Spleen (tissue), 11 donors: ENCODE measurements around the gene WNT7A. TPM values are rescaled to one million over a fixed set of nuclear protein-coding genes. Genes with fewer than 3 reads are reported as not detected.

ENCODE experiments used
- DNase-seq: peaks from one replicate; pipeline ENCODE4 v3.0.0-alpha.2; 2020
- H3K27ac ChIP-seq, 8 donors: fragments of 200-600 bp; sonication (generic) in 7 of 8; 1 replicate in 4 of 8; 2 replicates in 4 of 8; pipeline versions ENCODE4 v1.5.0 to v1.8.0; 2016 to 2021; ENCODE audit warnings: inconsistent platforms in 4 of 8, mild to moderate bottlenecking in 4 of 8, moderate library complexity in 1 of 8
- H3K27me3 ChIP-seq, 7 donors: fragments of 200-600 bp; sonication (generic) in 6 of 7; replicated peaks in 1 of 7; 1 replicate in 4 of 7; 2 replicates in 3 of 7; pipeline versions ENCODE4 v1.5.0 to v1.8.0; 2016 to 2021; ENCODE audit warnings: inconsistent platforms in 3 of 7, mild to moderate bottlenecking in 1 of 7
- H3K36me3 ChIP-seq, 6 donors: fragments of 200-600 bp; sonication (generic) in 5 of 6; 1 replicate in 4 of 6; 2 replicates in 2 of 6; pipeline versions ENCODE4 v1.5.0 to v1.8.0; 2016 to 2021; ENCODE audit warnings: inconsistent platforms in 2 of 6
- H3K4me1 ChIP-seq, 6 donors: fragments of 200-600 bp; sonication (generic) in 5 of 6; 1 replicate in 3 of 6; 2 replicates in 3 of 6; pipeline versions ENCODE4 v1.5.0 to v1.8.0; 2016 to 2021; ENCODE audit warnings: inconsistent platforms in 3 of 6
- H3K4me3 ChIP-seq, 8 donors: fragments of 200-600 bp; sonication (generic) in 7 of 8; 1 replicate in 4 of 8; 2 replicates in 4 of 8; pipeline versions ENCODE4 v1.5.0 to v1.8.0; 2016 to 2021; ENCODE audit warnings: inconsistent platforms in 4 of 8, mild to moderate bottlenecking in 4 of 8, moderate library complexity in 2 of 8
- H3K9me3 ChIP-seq, 8 donors: fragments of 200-600 bp; sonication (generic) in 7 of 8; 1 replicate in 4 of 8; 2 replicates in 4 of 8; pipeline versions ENCODE4 v1.5.0 to v1.8.0; 2016 to 2021; ENCODE audit warnings: inconsistent platforms in 4 of 8
- CTCF ChIP-seq, 11 experiments: fragments of 200-600 bp in 7 of 11; fragments of 450-650 bp in 4 of 11; sonication (generic) in 4 of 11; IDR thresholded peaks in 8 of 11; conservative IDR thresholded peaks in 3 of 11; 1 replicate in 7 of 11; 2 replicates in 4 of 11; pipeline versions ENCODE4 v1.4.0 to v1.8.0; 2016 to 2021; ENCODE audit warnings: antibody characterized with exemption in 11 of 11, inconsistent platforms in 4 of 11, mild to moderate bottlenecking in 1 of 11
- POLR2A ChIP-seq, 3 donors: fragments of 450-650 bp; IDR thresholded peaks; one replicate each; pipeline ENCODE4 v1.5.1; 2017; ENCODE audit warnings: antibody characterized with exemption in 3 of 3, mild to moderate bottlenecking in 1 of 3
- POLR2AphosphoS5 ChIP-seq, 3 donors: sonication (generic); formaldehyde crosslinking; IDR thresholded peaks; one replicate each; pipeline ENCODE4 v1.5.1; 2017; ENCODE audit warnings: antibody characterized with exemption in 3 of 3
- WGBS, 5 donors: extraction: QIAGEN DNeasy Blood & Tissue Kit in 3 of 5; methylation state at CpG; one replicate each; pipeline versions ENCODE4 v1.1.5 to v1.1.7; 2013 to 2018; 5-methylcytosine and 5-hydroxymethylcytosine counted together
- intact Hi-C: fragments of 100-400 bp; cut with DNase I; formaldehyde crosslinking; loops from one replicate; pipeline ENCODE4 v1.15.0; 2023; ENCODE audit warnings: low total_unique reads
- polyA plus RNA-seq, 3 donors: library from polyadenylated mRNA; stranded (reverse); fragments of 200-250 nt; gene quantifications; one replicate each; pipeline ENCODE4 v1.2.1, GENCODE V29; 2013
- total RNA-seq, 7 donors: library from RNA; depleted of rRNA in 3 of 7; stranded (reverse); fragments of >200 nt in 3 of 7; fragmentation: NEBNext Ultra II Directional in 4 of 7; extraction: Animal tissue kit (Norgen Biotek cat#: 25700) in 4 of 7; gene quantifications; one replicate each; pipeline versions ENCODE4 v1.1.0 to v1.2.1, GENCODE V29; 2016 to 2021
- donor health status: healthy with polysubstance abuse.
- donor health status: DM: no; HTN: no; CAD: no; lungs with moderate emphysema.
- donor health status: DM: no; HTN: no; CAD: no.
- donor health status: Bipolar disorder and iron deficiency.
- donor health status: healthy.
- donor health status: DM: no; HTN: no; CAD: no.
- donor health status: DM: yes; HTN: yes; CAD: no.

Gene WNT7A
- total and polyA plus RNA-seq, 10 donors = 0.52 to 6.3 (median 2.0) TPM

GRCh38 chr3:13800064-13800463 is 79.8 kb downstream of the WNT7A start:
- WGBS, 5 donors = 89 to 91% (median 90%) methylated on average over 6 of the region's 6 CpGs
- no peak for TF ChIP-seq POLR2A (IDR thresholded peaks at IDR 0.05)
- TF ChIP-seq CTCF (IDR thresholded peaks at IDR 0.05 in 8 of 11, conservative IDR thresholded peaks at IDR 0.05 in 3 of 11) = no peak
- no peak for TF ChIP-seq POLR2AphosphoS5 (IDR thresholded peaks at IDR 0.05)
- no peaks in the 10 kb centered on the region for H3K4me1 ChIP-seq
- H3K9me3 ChIP-seq = peaks cover 0 to 6% (median 0%) of the 10 kb centered on the region in 8 donors
- no peaks in the 10 kb centered on the region for H3K36me3 ChIP-seq
- intact Hi-C loops = no loop called here
- H3K4me3 ChIP-seq = no peak overlapping the region
- H3K27me3 ChIP-seq = peaks cover 0 to 17% (median 0%) of the 10 kb centered on the region in 7 donors
- no peak for DNase-seq
- no peak overlapping the region for H3K27ac ChIP-seq

- intact Hi-C loops = no loop called here
- TF ChIP-seq POLR2AphosphoS5 (IDR thresholded peaks at IDR 0.05) (no peak), POLR2A (IDR thresholded peaks at IDR 0.05) (no peak), CTCF (IDR thresholded peaks at IDR 0.05 in 8 of 11, conservative IDR thresholded peaks at IDR 0.05 in 3 of 11) (no peak)
These were observed 81.5 kb downstream of the WNT7A start for GRCh38 chr3:13798401-13798800.

GRCh38 chr3:13796701-13797460 is 83.0 kb downstream of the WNT7A start:
- no peaks in the 10 kb centered on the region for H3K36me3 ChIP-seq
- DNase-seq = no peak
- peaks cover 0 to 6% (median 0%) of the 10 kb centered on the region in 8 donors for H3K9me3 ChIP-seq
- WGBS, 5 donors = 42 to 51% (median 44%) methylated on average over 15 of the region's 15 CpGs
- no peaks in the 10 kb centered on the region for H3K4me1 ChIP-seq
- intact Hi-C loops = no loop called here
- no peak overlapping the region for H3K27ac ChIP-seq
- no peak overlapping the region for H3K4me3 ChIP-seq
- H3K27me3 ChIP-seq = peaks cover 0 to 30% (median 0%) of the 10 kb centered on the region in 7 donors
- TF ChIP-seq POLR2A (IDR thresholded peaks at IDR 0.05) = no peak
- TF ChIP-seq POLR2AphosphoS5 (IDR thresholded peaks at IDR 0.05) = no peak
- TF ChIP-seq CTCF (IDR thresholded peaks at IDR 0.05 in 8 of 11, conservative IDR thresholded peaks at IDR 0.05 in 3 of 11) = no peak

More at GRCh38 chr3:13798401-13798800, 81.5 kb downstream of the WNT7A start:
- WGBS, 5 donors = 68 to 86% (median 82%) methylated on average over 11 of the region's 11 CpGs
- H3K36me3 ChIP-seq = no peaks in the 10 kb centered on the region
- H3K4me1 ChIP-seq = no peaks in the 10 kb centered on the region
- DNase-seq = no peak
- H3K27ac ChIP-seq = no peak overlapping the region
- H3K9me3 ChIP-seq = peaks cover 0 to 6% (median 0%) of the 10 kb centered on the region in 8 donors
- H3K27me3 ChIP-seq = peaks cover 0 to 20% (median 0%) of the 10 kb centered on the region in 7 donors
- no peak overlapping the region for H3K4me3 ChIP-seq

- WGBS, 5 donors = 53 to 73% (median 66%) methylated on average over 15 to 17 of the region's 17 CpGs
- intact Hi-C loops = no loop called here
- no peaks in the 10 kb centered on the region for H3K4me1 ChIP-seq
- no peak overlapping the region for H3K27ac ChIP-seq
- H3K36me3 ChIP-seq = no peaks in the 10 kb centered on the region
- no peaks in the 10 kb centered on the region for H3K9me3 ChIP-seq
- peaks cover 0 to 33% (median 0%) of the 10 kb centered on the region in 7 donors for H3K27me3 ChIP-seq
- TF ChIP-seq POLR2A (IDR thresholded peaks at IDR 0.05) = no peak
- H3K4me3 ChIP-seq = no peak overlapping the region
- no peak for DNase-seq
These were observed 84.1 kb downstream of the WNT7A start for GRCh38 chr3:13795816-13796215.
